SK-N-SH treated with all-trans-retinoic acid at 6 μM for 48 hours (cell line): ENCODE measurements around the gene CASKIN1.

Experiments
- ATAC-seq: fragments of 200-7000 bp; cut with Tn5 transposase; 3 replicates; pipeline ENCODE4 v1.9.1; 2020; ENCODE audit warnings: mild to moderate bottlenecking, moderate library complexity
- ARNTL ChIP-seq: fragments of 450-650 bp; formaldehyde crosslinking; IDR thresholded peaks from 2 replicates; pipeline ENCODE4 v1.5.0; 2020; ENCODE audit warnings: low read depth, mild to moderate bottlenecking, moderate library complexity, borderline replicate concordance
- BACH2 ChIP-seq: fragments of 250-450 bp; sonication (Bioruptor Pico); IDR thresholded peaks from 2 replicates; pipeline ENCODE4 v1.9.0; 2021; ENCODE audit warnings: mild to moderate bottlenecking, borderline replicate concordance
- CSDC2 ChIP-seq: fragments of 250-450 bp; sonication (Bioruptor Pico); IDR thresholded peaks from 2 replicates; pipeline ENCODE4 v1.5.0; 2020; ENCODE audit warnings: mild to moderate bottlenecking, moderate library complexity
- GLIS3 ChIP-seq: fragments of 250-450 bp; sonication (Bioruptor Pico); IDR thresholded peaks from 2 replicates; pipeline ENCODE4 v1.5.0; 2020; ENCODE audit warnings: mild to moderate bottlenecking, moderate library complexity
- RARB ChIP-seq: fragments of 250-450 bp; sonication (Bioruptor Pico); IDR thresholded peaks from 2 replicates; pipeline ENCODE4 v1.8.0; 2021; ENCODE audit warnings: mild to moderate bottlenecking, moderate library complexity
- SNAI2 ChIP-seq: fragments of 250-450 bp; sonication (Bioruptor Pico); IDR thresholded peaks from 2 replicates; pipeline ENCODE4 v1.5.0; 2020; ENCODE audit warnings: mild to moderate bottlenecking, moderate library complexity
- TCF4 ChIP-seq: fragments of 250-450 bp; sonication (Bioruptor Pico); IDR thresholded peaks from 2 replicates; pipeline ENCODE4 v1.8.0; 2021; ENCODE audit warnings: mild to moderate bottlenecking, moderate library complexity, borderline replicate concordance
- TOX ChIP-seq: fragments of 250-450 bp; sonication (Bioruptor Pico); IDR thresholded peaks from 2 replicates; pipeline ENCODE4 v1.8.0; 2021; ENCODE audit warnings: mild to moderate bottlenecking, moderate library complexity, borderline replicate concordance
- ZC3H10 ChIP-seq: fragments of 250-450 bp; sonication (Bioruptor Pico); IDR thresholded peaks from 2 replicates; pipeline ENCODE4 v1.5.1; 2021; ENCODE audit warnings: mild to moderate bottlenecking, moderate library complexity
- ZFP3 ChIP-seq: fragments of 250-450 bp; sonication (Bioruptor Pico); IDR thresholded peaks from 2 replicates; pipeline ENCODE4 v1.5.0; 2020; ENCODE audit warnings: mild to moderate bottlenecking, moderate library complexity
- ZNF565 ChIP-seq: fragments of 450-650 bp; formaldehyde crosslinking; conservative IDR thresholded peaks from 2 replicates; pipeline ENCODE4 v1.5.0; 2020; ENCODE audit warnings: low read depth, mild to moderate bottlenecking, moderate library complexity
- ZNF70 ChIP-seq: fragments of 450-650 bp; formaldehyde crosslinking; IDR thresholded peaks from 2 replicates; pipeline ENCODE4 v1.5.0; 2020; ENCODE audit warnings: mild to moderate bottlenecking, moderate library complexity
- ZNF8 ChIP-seq: fragments of 450-650 bp; formaldehyde crosslinking; IDR thresholded peaks from 2 replicates; pipeline ENCODE4 v1.5.0; 2020; ENCODE audit warnings: mild to moderate bottlenecking, moderate library complexity
- TF ChIP-seq, protein P1 (sequence below): fragments of 250-450 bp; sonication (Bioruptor Pico); IDR thresholded peaks from 2 replicates; pipeline ENCODE4 v1.8.0; 2021; ENCODE audit warnings: low read depth, mild to moderate bottlenecking, moderate library complexity, borderline replicate concordance
- TF ChIP-seq, protein P2 (sequence below): fragments of 250-450 bp; sonication (Bioruptor Pico); IDR thresholded peaks from 2 replicates; pipeline ENCODE4 v1.5.1; 2021; ENCODE audit warnings: mild to moderate bottlenecking, moderate library complexity
- TF ChIP-seq, protein P3 (sequence below): fragments of 250-450 bp; sonication (Bioruptor Pico); IDR thresholded peaks from 2 replicates; pipeline ENCODE4 v1.8.0; 2020; ENCODE audit warnings: mild to moderate bottlenecking, moderate library complexity, borderline replicate concordance
- TF ChIP-seq, protein P4 (sequence below): fragments of 250-450 bp; sonication (Bioruptor Pico); IDR thresholded peaks from 2 replicates; pipeline ENCODE4 v1.5.0; 2020; ENCODE audit warnings: mild to moderate bottlenecking, moderate library complexity

CASKIN1 gene

DNA sequence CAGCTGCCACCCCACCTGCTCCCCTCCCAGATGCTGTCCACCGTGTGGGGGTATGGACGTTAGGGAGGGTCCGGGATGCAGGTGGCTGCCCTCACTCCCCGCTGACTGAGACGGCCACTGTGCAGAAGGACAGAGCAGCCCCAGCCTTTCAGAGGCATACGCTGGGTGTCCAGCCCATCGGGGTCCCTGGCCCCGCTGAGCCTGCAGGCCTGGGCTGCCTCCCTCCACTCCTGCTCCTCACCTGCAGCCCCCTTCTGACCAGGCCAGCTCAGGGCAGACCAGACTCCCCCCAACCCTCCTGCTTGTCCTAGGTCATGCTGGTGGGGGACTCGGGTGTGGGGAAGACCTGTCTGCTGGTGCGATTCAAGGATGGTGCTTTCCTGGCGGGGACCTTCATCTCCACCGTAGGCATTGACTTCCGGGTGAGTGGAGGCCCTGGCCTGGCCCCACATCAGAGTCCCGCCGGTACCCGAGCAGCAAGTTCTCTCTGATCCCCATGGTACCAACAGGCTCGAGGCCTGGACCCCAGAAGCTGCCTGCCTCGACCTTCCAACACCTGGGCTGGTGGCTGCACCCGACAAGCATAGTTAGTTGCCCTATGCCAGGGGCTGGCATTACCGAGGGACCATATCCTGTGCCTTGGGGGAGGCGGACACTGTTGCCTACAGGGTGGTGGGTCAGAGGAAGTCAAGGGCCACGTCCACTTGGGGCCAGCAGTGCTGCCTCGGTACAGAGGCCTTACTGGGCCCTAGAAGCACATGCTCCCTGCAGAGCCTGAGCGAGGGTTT lies 46.6 kb downstream of the CASKIN1 start:
- peak; percentile 16 for ATAC-seq
- no peak for TF ChIP-seq ZC3H10 (CRISPR knock-in tag)
- no peak for TF ChIP-seq GLIS3
- TF ChIP-seq, protein P1, sequence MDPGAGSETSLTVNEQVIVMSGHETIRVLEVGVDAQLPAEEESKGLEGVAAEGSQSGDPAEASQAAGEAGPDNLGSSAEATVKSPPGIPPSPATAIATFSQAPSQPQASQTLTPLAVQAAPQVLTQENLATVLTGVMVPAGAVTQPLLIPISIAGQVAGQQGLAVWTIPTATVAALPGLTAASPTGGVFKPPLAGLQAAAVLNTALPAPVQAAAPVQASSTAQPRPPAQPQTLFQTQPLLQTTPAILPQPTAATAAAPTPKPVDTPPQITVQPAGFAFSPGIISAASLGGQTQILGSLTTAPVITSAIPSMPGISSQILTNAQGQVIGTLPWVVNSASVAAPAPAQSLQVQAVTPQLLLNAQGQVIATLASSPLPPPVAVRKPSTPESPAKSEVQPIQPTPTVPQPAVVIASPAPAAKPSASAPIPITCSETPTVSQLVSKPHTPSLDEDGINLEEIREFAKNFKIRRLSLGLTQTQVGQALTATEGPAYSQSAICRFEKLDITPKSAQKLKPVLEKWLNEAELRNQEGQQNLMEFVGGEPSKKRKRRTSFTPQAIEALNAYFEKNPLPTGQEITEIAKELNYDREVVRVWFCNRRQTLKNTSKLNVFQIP, result no peak
- TF ChIP-seq, protein P2, sequence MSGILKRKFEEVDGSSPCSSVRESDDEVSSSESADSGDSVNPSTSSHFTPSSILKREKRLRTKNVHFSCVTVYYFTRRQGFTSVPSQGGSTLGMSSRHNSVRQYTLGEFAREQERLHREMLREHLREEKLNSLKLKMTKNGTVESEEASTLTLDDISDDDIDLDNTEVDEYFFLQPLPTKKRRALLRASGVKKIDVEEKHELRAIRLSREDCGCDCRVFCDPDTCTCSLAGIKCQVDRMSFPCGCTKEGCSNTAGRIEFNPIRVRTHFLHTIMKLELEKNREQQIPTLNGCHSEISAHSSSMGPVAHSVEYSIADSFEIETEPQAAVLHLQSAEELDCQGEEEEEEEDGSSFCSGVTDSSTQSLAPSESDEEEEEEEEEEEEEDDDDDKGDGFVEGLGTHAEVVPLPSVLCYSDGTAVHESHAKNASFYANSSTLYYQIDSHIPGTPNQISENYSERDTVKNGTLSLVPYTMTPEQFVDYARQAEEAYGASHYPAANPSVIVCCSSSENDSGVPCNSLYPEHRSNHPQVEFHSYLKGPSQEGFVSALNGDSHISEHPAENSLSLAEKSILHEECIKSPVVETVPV (CRISPR knock-in tag), result no peak
- TF ChIP-seq, protein P3, sequence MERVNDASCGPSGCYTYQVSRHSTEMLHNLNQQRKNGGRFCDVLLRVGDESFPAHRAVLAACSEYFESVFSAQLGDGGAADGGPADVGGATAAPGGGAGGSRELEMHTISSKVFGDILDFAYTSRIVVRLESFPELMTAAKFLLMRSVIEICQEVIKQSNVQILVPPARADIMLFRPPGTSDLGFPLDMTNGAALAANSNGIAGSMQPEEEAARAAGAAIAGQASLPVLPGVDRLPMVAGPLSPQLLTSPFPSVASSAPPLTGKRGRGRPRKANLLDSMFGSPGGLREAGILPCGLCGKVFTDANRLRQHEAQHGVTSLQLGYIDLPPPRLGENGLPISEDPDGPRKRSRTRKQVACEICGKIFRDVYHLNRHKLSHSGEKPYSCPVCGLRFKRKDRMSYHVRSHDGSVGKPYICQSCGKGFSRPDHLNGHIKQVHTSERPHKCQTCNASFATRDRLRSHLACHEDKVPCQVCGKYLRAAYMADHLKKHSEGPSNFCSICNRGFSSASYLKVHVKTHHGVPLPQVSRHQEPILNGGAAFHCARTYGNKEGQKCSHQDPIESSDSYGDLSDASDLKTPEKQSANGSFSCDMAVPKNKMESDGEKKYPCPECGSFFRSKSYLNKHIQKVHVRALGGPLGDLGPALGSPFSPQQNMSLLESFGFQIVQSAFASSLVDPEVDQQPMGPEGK (CRISPR knock-in tag), result no peak
- no peak for TF ChIP-seq ZNF8 (CRISPR knock-in tag)

DNA sequence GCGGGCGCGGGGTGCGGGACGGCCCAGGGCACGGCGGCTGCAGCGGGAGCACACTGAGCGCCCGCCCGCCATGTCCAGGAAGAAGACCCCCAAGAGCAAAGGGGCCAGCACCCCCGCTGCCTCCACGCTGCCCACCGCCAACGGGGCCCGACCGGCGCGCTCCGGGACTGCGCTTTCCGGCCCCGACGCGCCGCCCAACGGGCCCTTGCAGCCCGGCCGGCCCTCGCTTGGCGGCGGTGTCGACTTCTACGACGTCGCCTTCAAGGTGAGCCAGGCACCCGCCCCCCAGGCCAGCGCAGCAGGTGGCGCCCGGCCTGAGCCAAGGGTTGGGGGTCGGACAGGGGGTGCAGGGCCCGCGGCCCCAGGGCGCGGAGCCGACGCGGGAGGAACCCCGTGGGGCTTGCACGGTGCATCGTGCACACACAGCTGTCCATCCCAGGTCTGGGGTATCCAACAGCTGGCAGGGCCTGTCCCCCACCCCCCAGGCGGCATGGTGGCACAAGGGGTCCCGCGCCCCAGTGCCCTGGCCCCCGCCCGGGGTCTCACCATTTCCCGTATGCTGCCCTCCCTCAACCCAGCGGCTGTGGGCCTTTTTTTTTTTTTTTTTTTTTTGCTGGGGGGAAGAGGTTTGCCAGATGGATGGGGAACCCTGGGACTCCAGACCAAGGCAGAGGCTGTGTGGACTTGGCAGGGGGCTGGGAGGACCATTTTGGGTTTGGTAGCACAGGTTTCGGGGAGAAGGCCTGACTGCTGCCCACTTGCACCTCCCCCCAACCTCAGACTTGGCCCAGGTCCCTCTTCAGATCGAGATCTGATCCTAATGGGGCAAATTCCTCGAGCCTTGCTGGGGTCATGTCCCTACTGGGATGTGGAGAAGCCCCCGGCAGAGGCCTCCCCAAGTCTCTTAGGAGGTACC lies 47.4 kb downstream of the CASKIN1 start:
- ATAC-seq, result peak; percentile 4
- no peak for TF ChIP-seq SNAI2 (CRISPR knock-in tag)
- TF ChIP-seq, protein P3 (CRISPR knock-in tag), result 0 out of 2 replicates have a peak, but pooled peaks have one; percentile 22
- no peak for TF ChIP-seq ZFP3 (CRISPR knock-in tag)
- TF ChIP-seq TOX (CRISPR knock-in tag), result no peak

DNA sequence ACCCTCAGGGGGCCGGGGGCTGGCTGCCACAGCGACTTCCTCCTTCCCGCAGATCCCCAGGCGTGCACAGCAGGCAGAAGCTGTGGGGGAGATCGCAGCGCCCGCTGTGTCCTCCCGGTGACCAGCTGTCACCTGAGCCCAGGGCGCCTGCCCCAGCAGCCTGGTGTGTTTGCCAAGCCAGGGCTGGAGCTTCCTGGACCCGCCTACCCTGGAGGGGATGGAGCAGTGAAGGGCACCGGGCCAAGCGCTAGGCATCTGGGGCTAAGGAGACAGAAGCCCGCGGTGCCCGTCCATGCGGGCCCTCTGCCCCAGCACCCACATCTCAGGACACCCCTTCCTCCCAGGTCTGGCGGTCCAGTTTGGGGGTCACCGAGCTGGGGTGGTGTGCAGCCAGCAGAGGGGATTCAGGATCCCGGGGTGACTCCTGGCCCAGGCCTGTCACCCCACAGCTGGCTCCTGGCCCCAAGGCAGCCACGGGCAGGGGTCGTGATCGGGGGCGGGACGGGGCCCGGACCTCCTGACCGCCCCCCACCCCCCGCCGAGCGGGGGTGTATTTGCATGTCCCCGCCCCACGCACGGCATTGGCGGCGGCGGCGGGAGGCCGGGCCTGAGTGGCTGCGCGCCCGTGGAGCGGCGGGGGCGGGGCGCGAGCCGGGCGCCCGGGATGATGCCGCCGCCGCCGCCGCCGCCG lies 48.3 kb downstream of the CASKIN1 start, which contains the start of gene RAB26:
RAB26 (plus strand) TSS at position 645 of the 691 bp plus-strand sequence. CDS start 159 bp downstream, outside the sequence.
- ATAC-seq, result peak; percentile 64
- TF ChIP-seq TCF4 (CRISPR knock-in tag) (peak; percentile 26; the same call in 1 of the 2 replicates), ZNF70 (0 out of 2 replicates have a peak, but pooled peaks have one; percentile 6)
- TF ChIP-seq, protein P3 (CRISPR knock-in tag), result no peak

DNA sequence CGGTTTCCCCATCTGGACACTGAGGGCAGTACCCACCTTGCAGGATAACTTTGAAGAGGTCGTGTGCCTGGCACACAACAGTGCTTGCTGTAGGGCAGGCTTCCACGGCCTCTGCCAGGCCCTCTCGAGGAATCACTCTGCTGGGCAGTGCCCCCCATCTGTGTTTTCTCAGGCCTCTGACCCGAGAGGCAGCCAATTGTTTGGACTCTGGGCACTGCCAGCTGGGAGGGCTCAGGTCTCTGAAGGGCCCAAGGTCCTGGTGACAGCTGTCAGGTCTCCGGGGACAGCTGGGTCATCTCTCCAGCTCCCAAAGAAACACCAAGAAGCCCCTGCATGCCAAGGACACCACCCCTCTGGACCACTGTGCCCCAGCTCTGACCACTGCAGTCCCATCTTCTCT lies 49.0 kb downstream of the CASKIN1 start:
- no peak for ATAC-seq
- TF ChIP-seq ARNTL (CRISPR knock-in tag) (no peak), SNAI2 (CRISPR knock-in tag) (no peak), ZFP3 (CRISPR knock-in tag) (no peak), RARB (CRISPR knock-in tag) (no peak), ZNF565 (no peak), ZNF8 (CRISPR knock-in tag) (no peak), BACH2 (CRISPR knock-in tag) (no peak), CSDC2 (CRISPR knock-in tag) (no peak)
- TF ChIP-seq, protein P3 (CRISPR knock-in tag), result no peak
- TF ChIP-seq, protein P4, sequence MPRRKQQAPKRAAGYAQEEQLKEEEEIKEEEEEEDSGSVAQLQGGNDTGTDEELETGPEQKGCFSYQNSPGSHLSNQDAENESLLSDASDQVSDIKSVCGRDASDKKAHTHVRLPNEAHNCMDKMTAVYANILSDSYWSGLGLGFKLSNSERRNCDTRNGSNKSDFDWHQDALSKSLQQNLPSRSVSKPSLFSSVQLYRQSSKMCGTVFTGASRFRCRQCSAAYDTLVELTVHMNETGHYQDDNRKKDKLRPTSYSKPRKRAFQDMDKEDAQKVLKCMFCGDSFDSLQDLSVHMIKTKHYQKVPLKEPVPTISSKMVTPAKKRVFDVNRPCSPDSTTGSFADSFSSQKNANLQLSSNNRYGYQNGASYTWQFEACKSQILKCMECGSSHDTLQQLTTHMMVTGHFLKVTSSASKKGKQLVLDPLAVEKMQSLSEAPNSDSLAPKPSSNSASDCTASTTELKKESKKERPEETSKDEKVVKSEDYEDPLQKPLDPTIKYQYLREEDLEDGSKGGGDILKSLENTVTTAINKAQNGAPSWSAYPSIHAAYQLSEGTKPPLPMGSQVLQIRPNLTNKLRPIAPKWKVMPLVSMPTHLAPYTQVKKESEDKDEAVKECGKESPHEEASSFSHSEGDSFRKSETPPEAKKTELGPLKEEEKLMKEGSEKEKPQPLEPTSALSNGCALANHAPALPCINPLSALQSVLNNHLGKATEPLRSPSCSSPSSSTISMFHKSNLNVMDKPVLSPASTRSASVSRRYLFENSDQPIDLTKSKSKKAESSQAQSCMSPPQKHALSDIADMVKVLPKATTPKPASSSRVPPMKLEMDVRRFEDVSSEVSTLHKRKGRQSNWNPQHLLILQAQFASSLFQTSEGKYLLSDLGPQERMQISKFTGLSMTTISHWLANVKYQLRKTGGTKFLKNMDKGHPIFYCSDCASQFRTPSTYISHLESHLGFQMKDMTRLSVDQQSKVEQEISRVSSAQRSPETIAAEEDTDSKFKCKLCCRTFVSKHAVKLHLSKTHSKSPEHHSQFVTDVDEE, result no peak
